HCEC 1CT (cell line): Measurements from ENCODE around the gene OOSP1.
"Not testable (repeated sequence)": the region's sequence is repeated elsewhere in the genome, so short reads cannot be mapped to it uniquely, and the experiment has no call there.

ENCODE experiments used
- DNase-seq: peaks from one replicate; pipeline ENCODE4 v3.0.0-alpha.2; 2017

Gene OOSP1

DNA sequence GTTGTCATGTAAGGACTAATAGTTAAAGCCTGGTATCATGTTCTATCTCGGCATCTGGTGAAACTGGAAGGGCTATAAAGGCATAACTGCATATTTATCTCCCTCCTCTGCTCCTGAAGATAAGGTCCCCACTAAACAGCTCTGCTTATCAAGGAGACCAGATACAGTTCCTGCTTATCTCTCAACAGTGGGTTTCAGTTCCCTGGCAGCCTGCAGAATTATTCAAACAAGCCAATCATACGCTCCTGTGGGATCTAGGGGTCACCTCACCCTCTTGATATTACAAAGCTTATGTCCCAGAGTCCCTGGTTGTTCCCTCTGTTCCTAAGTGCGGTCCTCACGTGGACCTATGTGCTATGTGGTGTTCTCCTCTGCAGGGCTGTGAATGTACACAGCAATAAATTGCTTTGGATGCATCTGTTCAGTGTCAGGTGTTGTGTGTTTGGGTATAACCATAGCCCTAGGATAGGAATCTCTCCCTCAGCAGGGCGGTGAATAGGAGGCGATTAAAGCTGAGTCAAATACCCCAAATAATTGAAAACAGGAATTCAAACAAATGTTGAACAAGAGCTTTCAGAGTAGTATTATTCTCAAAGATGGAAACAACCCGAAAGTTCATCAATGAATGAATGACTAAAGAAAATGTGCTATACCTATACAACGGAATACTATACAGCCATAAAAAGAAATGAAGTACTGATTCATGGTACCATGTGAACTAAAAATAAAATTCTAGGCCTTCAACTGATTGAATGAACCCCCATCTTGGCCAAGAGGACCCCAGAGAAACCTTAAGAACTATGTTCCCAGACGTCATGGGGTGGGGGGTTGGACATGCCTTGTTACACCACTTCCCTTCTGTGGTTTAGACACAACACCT is 22.5 kb downstream of the OOSP1 start:
- DNase-seq: no peak

- no peak for DNase-seq
These were observed 23.9 kb downstream of the OOSP1 start for GRCh38 chr11:59962107-59962482.

DNA sequence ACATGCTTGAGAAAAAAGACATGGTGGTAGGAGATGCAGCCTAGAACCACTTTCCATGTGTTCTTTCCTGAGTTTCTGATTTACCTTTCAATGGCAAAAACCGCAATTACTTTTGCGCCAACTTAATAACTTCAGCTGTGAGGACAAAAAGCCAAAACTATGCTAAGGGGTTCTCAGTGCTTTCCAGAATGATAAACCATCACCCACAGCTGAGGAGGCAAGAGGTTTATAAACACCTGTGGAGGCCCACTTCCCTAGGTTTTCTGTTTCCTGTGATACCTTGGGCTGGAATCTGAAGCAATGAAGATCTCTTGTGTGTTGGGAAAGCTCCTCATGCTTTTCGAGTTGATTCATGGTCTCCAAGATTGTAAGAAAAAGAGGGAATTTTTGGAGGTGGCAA is 25.5 kb downstream of the OOSP1 start, which contains the start of gene OOSP4A:
TSS of gene OOSP4A (plus strand) at position 301 of the 400 bp plus-strand sequence. CDS start at position 301, 0 bp downstream.
- DNase-seq: no peak

DNA sequence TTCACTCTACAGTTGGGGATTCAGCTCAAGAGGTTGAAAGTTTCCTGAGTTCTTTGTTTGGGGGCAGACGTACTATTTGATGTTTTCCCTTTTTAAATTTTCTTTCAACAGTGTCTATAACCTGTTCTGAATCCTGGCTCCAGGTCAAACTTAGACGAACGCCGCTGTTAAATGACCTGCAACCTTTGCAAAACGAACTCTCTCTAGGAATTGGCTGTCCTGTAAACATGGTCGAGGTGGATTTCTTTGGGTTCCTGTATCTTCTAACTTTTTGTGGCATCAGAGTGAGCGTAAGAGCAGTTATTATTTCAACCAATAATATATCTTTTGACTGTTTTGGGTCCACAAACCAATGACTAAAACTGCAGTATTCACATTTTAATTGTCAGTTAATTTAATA is 27.2 kb downstream of the OOSP1 start:
- no peak for DNase-seq

- no peak for DNase-seq
These were observed 28.0 kb downstream of the OOSP1 start for GRCh38 chr11:59966201-59966600.

DNA sequence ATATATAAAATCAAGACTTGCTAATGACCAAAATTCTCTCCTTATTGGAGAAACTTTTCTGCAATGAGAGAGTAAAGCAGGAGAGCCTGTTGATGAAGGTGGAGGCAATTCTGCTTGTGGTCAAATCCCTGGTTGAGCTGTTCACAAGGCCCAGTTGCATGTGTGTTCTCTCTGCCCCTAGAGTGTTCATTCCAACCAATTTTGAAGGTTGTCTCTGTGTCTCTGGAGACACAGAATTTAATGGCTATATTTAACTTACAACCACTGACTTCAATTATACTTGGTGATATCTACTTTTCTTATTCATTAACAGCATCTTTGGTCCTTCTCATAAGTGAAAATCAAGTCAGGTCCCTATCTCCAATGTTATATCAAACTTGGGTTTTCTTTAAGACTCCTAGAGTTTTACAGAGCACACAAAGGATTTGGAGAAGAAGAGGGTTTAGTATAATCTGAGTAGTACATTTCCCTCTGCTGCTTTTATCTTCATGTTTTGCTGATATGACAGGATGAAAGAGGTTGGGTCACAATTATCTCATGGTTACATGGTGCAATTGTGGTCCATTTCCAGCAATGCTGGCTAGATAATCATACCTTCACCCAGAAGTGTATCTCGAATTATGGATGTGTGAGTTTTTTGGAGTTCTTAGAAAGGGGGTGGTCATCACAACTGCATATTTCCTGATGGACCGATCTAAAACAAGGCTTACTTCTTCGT is 29.6 kb downstream of the OOSP1 start:
- no peak for DNase-seq

- no peak for DNase-seq
These were observed 30.2 kb downstream of the OOSP1 start for GRCh38 chr11:59968395-59968783.

DNA sequence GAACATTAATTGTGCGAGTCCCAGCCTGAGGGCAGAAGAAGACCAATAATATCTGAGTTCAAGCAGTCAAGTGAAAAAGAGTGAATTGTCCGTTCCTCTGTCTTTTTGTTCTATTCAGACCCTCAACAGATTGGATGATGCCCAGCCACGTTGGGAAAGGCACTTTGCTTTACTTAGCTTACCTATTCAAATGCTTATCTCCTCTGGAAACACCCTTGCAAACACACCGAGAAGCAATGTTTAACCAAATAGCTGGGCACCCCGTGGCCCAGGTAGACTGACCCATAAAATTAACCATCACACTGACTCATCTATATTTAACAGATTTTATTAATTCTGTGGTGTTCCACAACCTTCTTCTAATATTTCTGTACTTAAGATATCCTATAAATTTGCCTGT is 34.9 kb downstream of the OOSP1 start:
- DNase-seq: no peak

GRCh38 chr11:59981106-59981770 is 43.0 kb downstream of the OOSP1 start:
- no peak for DNase-seq

- DNase-seq: not testable (repeated sequence)
These were observed 43.8 kb downstream of the OOSP1 start for GRCh38 chr11:59982037-59982436.

- DNase-seq: no peak
These were observed 45.0 kb downstream of the OOSP1 start for GRCh38 chr11:59983212-59983611.

DNA sequence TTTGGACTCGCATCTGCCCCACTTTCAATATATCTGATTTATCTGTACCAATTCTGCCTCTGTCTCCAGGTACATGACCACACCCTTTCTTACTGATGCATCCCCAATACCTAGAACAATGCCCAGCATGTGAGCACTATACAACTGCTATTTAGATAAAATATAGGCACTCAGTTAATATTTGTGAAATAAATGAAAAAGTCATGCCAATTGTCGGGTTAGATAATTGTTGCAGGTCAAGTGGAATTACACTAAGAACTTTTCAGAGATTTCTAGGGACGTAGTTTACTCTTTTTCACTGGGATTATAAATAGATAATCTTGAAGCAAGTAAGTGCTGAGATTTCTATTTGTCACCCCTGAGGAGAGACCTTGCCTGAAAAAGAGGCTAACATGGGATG is 46.1 kb downstream of the OOSP1 start:
- no peak for DNase-seq

GRCh38 chr11:59990421-59990820 is 52.2 kb downstream of the OOSP1 start:
- no peak for DNase-seq

DNA sequence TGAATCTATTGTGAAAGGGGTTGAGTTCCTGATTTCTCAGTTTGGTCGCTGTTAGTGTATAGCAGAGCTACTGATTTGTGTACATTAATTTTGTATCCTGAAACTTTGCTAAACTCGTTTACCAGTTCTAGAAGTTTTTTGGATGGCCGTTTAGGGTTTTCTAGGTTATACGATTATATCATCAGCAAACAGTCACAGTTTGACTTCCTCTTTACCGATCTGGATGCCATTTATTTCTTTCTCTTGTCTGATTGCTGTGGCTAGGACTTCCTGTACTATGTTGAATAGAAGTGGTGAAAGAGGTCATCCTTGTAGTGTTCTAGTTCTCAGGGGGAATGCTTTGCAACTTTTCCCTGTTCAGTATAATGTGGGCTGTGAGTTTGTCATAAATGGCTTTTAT is 54.2 kb downstream of the OOSP1 start:
- DNase-seq: no peak

GRCh38 chr11:59997800-59998199 is 59.6 kb downstream of the OOSP1 start:
- no peak for DNase-seq

GRCh38 chr11:59999691-60000090 is 61.5 kb downstream of the OOSP1 start:
- no peak for DNase-seq

DNA sequence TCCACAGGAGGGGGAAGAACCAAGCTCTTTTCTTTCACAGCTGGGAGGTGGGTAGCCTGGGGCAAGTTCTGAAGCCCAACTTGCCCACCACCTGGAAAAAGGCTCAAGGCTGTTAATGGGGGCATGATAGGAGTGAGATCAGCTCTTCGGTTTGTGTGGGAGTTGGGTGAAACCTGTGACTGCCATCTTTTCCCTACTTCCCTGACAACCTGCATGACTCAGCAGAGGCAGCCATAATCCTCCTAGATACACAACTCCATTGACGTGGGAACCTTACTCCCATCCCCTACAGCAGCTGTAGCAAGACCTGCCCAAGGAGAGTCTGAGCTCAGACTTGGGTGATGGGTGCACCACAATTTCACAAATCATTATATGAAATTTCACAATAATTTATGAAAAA is 65.5 kb downstream of the OOSP1 start:
- no peak for DNase-seq

- DNase-seq: no peak
These were observed 67.1 kb downstream of the OOSP1 start for GRCh38 chr11:60005360-60005759.
